WTC11 (cell line): ENCODE data around the gene HOXC11. TPM values are rescaled to one million over a fixed set of nuclear protein-coding genes. Genes with fewer than 3 reads are reported as not detected.
A peak's percentile ranks its signal among the peaks of the same experiment; 100 is the strongest.

ENCODE experiments used
- ATAC-seq: fragments of 200-7000 bp; cut with Tn5 transposase; 2 replicates; pipeline ENCODE4 v1.10.0; 2021; ENCODE audit warnings: mild to moderate bottlenecking, moderate library complexity
- CTCF ChIA-PET: fragments of 300-600 bp; sonication (Branson Sonifier 250); formaldehyde crosslinking; loops from one replicate; lab custom pipeline; 2021; ENCODE audit warnings: antibody characterized with exemption; lab: Charles Lee
- POLR2A ChIA-PET: fragments of 350-600 bp; sonication (Branson Sonifier 250); formaldehyde crosslinking; loops from one replicate; lab custom pipeline; 2021; ENCODE audit warnings: antibody characterized with exemption; lab: Charles Lee
- DNase-seq: peaks from one replicate; pipeline ENCODE4 v3.0.0; 2021; ENCODE audit warnings: low spot score
- H3K27ac Mint-ChIP-seq: 2 replicates; pipeline ENCODE4 v1.8.0; 2021; ENCODE audit warnings: mixed read lengths
- H3K27me3 Mint-ChIP-seq: 2 replicates; pipeline ENCODE4 v1.8.0; 2021; ENCODE audit warnings: low read depth, mild to moderate bottlenecking, moderate library complexity, mixed read lengths
- H3K36me3 Mint-ChIP-seq: 2 replicates; pipeline ENCODE4 v1.8.0; 2021; ENCODE audit warnings: mixed read lengths
- H3K4me1 Mint-ChIP-seq: 2 replicates; pipeline ENCODE4 v1.8.0; 2022; ENCODE audit warnings: mixed read lengths
- H3K4me3 Mint-ChIP-seq: 2 replicates; pipeline ENCODE4 v1.8.0; 2021; ENCODE audit warnings: mild to moderate bottlenecking, moderate library complexity, mixed read lengths
- H3K9me3 Mint-ChIP-seq: 2 replicates; pipeline ENCODE4 v1.8.0; 2021; ENCODE audit warnings: mixed read lengths
- CBFB ChIP-seq: sonication (generic); formaldehyde crosslinking; IDR thresholded peaks from 2 replicates; pipeline ENCODE4 v1.8.1; 2022; ENCODE audit warnings: mild to moderate bottlenecking, low read depth, missing genetic modification reagents
- ELF4 ChIP-seq: sonication (generic); formaldehyde crosslinking; IDR thresholded peaks from 2 replicates; pipeline ENCODE4 v1.8.1; 2022; ENCODE audit warnings: low read depth, mild to moderate bottlenecking, moderate library complexity, missing genetic modification reagents
- ERG ChIP-seq: fragments of 250-450 bp; sonication (Bioruptor Pico); IDR thresholded peaks from 2 replicates; pipeline ENCODE4 v1.8.0; 2021; ENCODE audit warnings: mild to moderate bottlenecking
- SP1 ChIP-seq: sonication (generic); formaldehyde crosslinking; conservative IDR thresholded peaks from 2 replicates; pipeline ENCODE4 v1.8.1; 2022; ENCODE audit warnings: missing genetic modification reagents
- TCF7 ChIP-seq: sonication (generic); formaldehyde crosslinking; IDR thresholded peaks from 2 replicates; pipeline ENCODE4 v1.8.0; 2022; ENCODE audit warnings: mild to moderate bottlenecking, low read depth, missing genetic modification reagents, moderate library complexity
- USF1 ChIP-seq: sonication (generic); formaldehyde crosslinking; IDR thresholded peaks from 2 replicates; pipeline ENCODE4 v1.8.0; 2022; ENCODE audit warnings: mild to moderate bottlenecking, missing genetic modification reagents
- ZBTB43 ChIP-seq: sonication (generic); formaldehyde crosslinking; IDR thresholded peaks from 2 replicates; pipeline ENCODE4 v1.8.1; 2023; ENCODE audit warnings: mild to moderate bottlenecking, missing genetic modification reagents
- ZNF317 ChIP-seq: sonication (generic); formaldehyde crosslinking; IDR thresholded peaks from 2 replicates; pipeline ENCODE4 v1.8.1; 2023; ENCODE audit warnings: low read depth, mild to moderate bottlenecking, moderate library complexity, missing genetic modification reagents, borderline replicate concordance
- ZSCAN18 ChIP-seq: fragments of 250-450 bp; sonication (Bioruptor Pico); IDR thresholded peaks from 2 replicates; pipeline ENCODE4 v2.1.2; 2022; ENCODE audit warnings: mild to moderate bottlenecking, moderate library complexity
- total RNA-seq: library from RNA; stranded (reverse); gene quantifications from 3 replicates; pipeline ENCODE4 v1.2.3, GENCODE V29; 2021
- TF ChIP-seq, protein P1 (sequence below): sonication (generic); formaldehyde crosslinking; IDR thresholded peaks from 2 replicates; pipeline ENCODE4 v1.8.1; 2023; ENCODE audit warnings: mild to moderate bottlenecking, moderate library complexity, missing genetic modification reagents
- TF ChIP-seq, protein P2 (sequence below): sonication (generic); formaldehyde crosslinking; IDR thresholded peaks from 2 replicates; pipeline ENCODE4 v1.8.1; 2023; ENCODE audit warnings: mild to moderate bottlenecking, missing genetic modification reagents, moderate library complexity
- TF ChIP-seq, protein P3 (sequence below): sonication (generic); formaldehyde crosslinking; IDR thresholded peaks from 2 replicates; pipeline ENCODE4 v1.8.0; 2022; ENCODE audit warnings: missing genetic modification reagents

The HOXC11 gene
- total RNA-seq, 1 experiment from 2014 or later: not detected

DNA sequence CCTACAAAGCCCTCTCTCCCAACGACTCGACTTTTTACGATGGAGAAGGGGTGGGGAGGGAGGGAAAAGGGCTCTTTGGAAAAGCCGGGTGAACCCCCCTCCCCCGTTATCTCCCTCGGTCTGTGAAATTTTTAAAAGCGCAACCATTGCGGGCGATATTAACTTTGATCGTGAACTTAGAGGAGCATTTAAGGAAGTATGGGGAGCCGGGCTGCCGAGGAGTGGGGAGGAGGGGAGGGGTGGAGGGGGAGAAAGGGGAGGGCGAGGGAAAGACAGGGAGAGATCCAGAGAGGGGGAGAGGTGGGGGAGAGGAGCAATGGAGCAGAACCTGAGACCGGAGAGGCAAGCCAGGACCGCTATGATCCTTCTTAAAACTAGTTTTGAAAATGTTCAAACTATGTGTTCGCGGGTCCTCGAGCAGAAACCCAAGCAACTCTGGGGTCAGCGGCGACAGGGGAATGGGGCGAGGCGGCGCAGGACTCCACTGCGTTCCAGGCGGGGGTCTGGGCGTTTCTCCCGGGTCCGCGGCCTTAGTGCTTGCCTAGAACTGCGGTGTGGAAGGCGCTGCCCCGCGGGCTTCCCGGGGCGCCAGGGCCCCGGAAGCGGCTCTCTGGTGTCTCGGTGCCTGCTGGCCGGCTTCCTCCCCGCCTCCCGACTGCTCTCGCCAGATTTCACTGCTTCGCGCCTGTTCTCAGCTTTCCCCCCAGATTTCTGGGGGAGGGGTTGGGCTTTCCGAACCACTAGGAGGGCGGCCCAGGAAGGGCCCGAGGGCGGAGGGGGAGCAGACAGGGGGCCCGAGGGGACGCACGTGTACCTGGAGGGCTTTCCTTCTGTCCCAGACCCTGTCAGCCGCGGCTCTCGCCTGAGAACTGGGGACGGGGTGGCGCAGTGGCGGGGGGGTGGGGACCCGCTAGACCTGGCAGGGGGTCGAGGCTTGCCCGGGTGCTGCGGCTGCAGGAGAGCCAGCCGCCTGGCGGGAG lies 1.4 kb downstream of the HOXC11 start, which contains the start of gene HOTAIR (continued):
- TF ChIP-seq, protein P1, sequence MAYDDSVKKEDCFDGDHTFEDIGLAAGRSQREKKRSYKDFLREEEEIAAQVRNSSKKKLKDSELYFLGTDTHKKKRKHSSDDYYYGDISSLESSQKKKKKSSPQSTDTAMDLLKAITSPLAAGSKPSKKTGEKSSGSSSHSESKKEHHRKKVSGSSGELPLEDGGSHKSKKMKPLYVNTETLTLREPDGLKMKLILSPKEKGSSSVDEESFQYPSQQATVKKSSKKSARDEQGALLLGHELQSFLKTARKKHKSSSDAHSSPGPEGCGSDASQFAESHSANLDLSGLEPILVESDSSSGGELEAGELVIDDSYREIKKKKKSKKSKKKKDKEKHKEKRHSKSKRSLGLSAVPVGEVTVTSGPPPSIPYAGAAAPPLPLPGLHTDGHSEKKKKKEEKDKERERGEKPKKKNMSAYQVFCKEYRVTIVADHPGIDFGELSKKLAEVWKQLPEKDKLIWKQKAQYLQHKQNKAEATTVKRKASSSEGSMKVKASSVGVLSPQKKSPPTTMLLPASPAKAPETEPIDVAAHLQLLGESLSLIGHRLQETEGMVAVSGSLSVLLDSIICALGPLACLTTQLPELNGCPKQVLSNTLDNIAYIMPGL (CRISPR knock-in tag): no peak

GRCh38 chr12:53975064-53975471 lies 2.1 kb downstream of the HOXC11 start:
- ChIA-PET POLR2A (no interaction called here), CTCF (no interaction called here)
- ATAC-seq (no peak), DNase-seq (no peak)
- no peaks in the 10 kb centered on the region for H3K9me3 Mint-ChIP-seq
- peaks cover 23% of the 10 kb centered on the region for H3K4me1 Mint-ChIP-seq
- no peak overlapping the region for H3K4me3 Mint-ChIP-seq
- TF ChIP-seq ZNF317 (CRISPR knock-in tag) (no peak), USF1 (CRISPR knock-in tag) (no peak), ERG (CRISPR knock-in tag) (no peak), SP1 (CRISPR knock-in tag) (no peak), ELF4 (CRISPR knock-in tag) (no peak), ZSCAN18 (CRISPR knock-in tag) (no peak), TCF7 (no peak), ZBTB43 (CRISPR knock-in tag) (no peak)
- TF ChIP-seq, protein P2, sequence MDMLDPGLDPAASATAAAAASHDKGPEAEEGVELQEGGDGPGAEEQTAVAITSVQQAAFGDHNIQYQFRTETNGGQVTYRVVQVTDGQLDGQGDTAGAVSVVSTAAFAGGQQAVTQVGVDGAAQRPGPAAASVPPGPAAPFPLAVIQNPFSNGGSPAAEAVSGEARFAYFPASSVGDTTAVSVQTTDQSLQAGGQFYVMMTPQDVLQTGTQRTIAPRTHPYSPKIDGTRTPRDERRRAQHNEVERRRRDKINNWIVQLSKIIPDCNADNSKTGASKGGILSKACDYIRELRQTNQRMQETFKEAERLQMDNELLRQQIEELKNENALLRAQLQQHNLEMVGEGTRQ (CRISPR knock-in tag): no peak
- no peaks in the 10 kb centered on the region for H3K36me3 Mint-ChIP-seq
- peaks cover 100% of the 10 kb centered on the region for H3K27me3 Mint-ChIP-seq
- no peak overlapping the region for H3K27ac Mint-ChIP-seq

- Mint-ChIP-seq H3K4me3 (peak overlapping the region; percentile 58), H3K9me3 (no peaks in the 10 kb centered on the region), H3K27me3 (peaks cover 100% of the 10 kb centered on the region), H3K27ac (no peak overlapping the region), H3K36me3 (no peaks in the 10 kb centered on the region), H3K4me1 (peaks cover 23% of the 10 kb centered on the region)
- ChIA-PET CTCF (interaction anchor here (1.0 to 1.3 kb wide), 4 partner anchors 10 to 226 kb away, joined by 3 to 11 read pairs (median 4); partner anchors contain the start of gene HOXC10), POLR2A (no interaction called here)
- TF ChIP-seq CBFB (CRISPR knock-in tag): no peak
- TF ChIP-seq, protein P3, sequence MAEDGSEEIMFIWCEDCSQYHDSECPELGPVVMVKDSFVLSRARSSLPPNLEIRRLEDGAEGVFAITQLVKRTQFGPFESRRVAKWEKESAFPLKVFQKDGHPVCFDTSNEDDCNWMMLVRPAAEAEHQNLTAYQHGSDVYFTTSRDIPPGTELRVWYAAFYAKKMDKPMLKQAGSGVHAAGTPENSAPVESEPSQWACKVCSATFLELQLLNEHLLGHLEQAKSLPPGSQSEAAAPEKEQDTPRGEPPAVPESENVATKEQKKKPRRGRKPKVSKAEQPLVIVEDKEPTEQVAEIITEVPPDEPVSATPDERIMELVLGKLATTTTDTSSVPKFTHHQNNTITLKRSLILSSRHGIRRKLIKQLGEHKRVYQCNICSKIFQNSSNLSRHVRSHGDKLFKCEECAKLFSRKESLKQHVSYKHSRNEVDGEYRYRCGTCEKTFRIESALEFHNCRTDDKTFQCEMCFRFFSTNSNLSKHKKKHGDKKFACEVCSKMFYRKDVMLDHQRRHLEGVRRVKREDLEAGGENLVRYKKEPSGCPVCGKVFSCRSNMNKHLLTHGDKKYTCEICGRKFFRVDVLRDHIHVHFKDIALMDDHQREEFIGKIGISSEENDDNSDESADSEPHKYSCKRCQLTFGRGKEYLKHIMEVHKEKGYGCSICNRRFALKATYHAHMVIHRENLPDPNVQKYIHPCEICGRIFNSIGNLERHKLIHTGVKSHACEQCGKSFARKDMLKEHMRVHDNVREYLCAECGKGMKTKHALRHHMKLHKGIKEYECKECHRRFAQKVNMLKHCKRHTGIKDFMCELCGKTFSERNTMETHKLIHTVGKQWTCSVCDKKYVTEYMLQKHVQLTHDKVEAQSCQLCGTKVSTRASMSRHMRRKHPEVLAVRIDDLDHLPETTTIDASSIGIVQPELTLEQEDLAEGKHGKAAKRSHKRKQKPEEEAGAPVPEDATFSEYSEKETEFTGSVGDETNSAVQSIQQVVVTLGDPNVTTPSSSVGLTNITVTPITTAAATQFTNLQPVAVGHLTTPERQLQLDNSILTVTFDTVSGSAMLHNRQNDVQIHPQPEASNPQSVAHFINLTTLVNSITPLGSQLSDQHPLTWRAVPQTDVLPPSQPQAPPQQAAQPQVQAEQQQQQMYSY (CRISPR knock-in tag): 0 out of 2 replicates have a peak, but pooled peaks have one; percentile 13
- DNase-seq (no peak), ATAC-seq (no peak)
Observed at GRCh38 chr12:53975479-53976152, 2.7 kb downstream of the HOXC11 start.
